ENCODE results near the gene IFNAR2.

DNA sequence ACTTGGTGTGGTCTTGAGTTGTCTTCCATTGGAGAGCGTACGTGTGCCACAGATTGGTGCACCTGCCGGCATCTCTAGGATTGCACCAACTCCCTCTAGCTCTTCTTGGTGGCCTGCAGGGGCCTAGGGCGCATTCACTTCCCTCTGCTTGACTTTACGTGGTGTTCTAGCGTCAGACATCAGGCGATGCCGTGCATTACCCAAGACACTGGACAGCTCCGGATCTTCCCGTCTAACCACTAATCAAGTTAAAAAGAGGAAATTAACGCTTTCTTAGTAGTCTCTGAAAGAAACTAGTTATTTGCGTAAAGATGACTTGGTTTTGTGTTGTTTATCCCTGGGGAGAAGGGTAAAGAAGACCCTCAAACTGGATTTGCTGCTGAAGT is 35.9 kb downstream of the IFNAR2 start:
- no peak for TF ChIP-seq ELF4 (IDR thresholded peaks at IDR 0.05)
- TF ChIP-seq HDGF (IDR thresholded peaks at IDR 0.05; ENCODE audit: borderline replicate concordance), result no peak
- no peak for TF ChIP-seq FOXA1 (IDR thresholded peaks at IDR 0.05)
- TF ChIP-seq FOXK2 (IDR thresholded peaks at IDR 0.05), result no peak
- TF ChIP-seq ZNF384 (IDR thresholded peaks at IDR 0.05), result no peak
- TF ChIP-seq FOXM1 (IDR thresholded peaks at IDR 0.05; ENCODE audit: borderline replicate concordance), result no peak
